Measurements from ENCODE around the gene TWIST2.

DNA sequence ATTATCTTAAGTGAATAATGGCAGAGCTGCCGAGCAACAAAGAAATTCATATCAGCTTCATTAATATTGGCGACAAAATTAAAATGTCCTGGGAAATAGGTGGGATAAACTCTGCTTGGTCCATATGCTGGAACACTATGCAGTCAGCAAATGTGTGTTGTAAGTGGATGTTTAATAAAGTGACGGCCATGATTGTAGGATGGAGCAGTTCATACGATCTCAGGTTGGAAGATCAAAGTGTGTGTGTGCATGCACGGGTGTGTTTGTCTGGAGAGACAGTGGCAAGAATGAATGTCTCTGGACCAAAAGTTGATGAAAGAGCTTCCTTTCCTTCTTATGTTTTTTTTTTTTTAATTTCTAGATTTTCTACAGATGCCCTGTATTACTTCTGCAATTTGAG, 14.8 kb downstream of the TWIST2 start:
- TF ChIP-seq, protein P1, sequence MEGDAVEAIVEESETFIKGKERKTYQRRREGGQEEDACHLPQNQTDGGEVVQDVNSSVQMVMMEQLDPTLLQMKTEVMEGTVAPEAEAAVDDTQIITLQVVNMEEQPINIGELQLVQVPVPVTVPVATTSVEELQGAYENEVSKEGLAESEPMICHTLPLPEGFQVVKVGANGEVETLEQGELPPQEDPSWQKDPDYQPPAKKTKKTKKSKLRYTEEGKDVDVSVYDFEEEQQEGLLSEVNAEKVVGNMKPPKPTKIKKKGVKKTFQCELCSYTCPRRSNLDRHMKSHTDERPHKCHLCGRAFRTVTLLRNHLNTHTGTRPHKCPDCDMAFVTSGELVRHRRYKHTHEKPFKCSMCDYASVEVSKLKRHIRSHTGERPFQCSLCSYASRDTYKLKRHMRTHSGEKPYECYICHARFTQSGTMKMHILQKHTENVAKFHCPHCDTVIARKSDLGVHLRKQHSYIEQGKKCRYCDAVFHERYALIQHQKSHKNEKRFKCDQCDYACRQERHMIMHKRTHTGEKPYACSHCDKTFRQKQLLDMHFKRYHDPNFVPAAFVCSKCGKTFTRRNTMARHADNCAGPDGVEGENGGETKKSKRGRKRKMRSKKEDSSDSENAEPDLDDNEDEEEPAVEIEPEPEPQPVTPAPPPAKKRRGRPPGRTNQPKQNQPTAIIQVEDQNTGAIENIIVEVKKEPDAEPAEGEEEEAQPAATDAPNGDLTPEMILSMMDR (IDR thresholded peaks at IDR 0.05), result no peak
- TF ChIP-seq POLR2A (IDR thresholded peaks at IDR 0.05) (no peak), EP300 (IDR thresholded peaks at IDR 0.05) (no peak)

Data from tibial nerve (tissue), 4 donors.